Naive thymus-derived CD4-positive, alpha-beta T cell (primary cell): ENCODE results near the gene MYT1. TPM values are rescaled to one million over a fixed set of nuclear protein-coding genes. Genes with fewer than 3 reads are reported as not detected.

Experiments used
- ATAC-seq: fragments of 150-1000 bp; cut with Tn5 transposase; 2 replicates; pipeline ENCODE4 v1.10.0; 2021; ENCODE audit warnings: mild to moderate bottlenecking, moderate library complexity
- CTCF ChIA-PET: fragments of 350-600 bp; sonication (Branson Sonifier 250); formaldehyde crosslinking; loops from one replicate; lab custom pipeline; 2021; ENCODE audit warnings: antibody characterized with exemption; lab: Charles Lee
- POLR2A ChIA-PET: fragments of 350-600 bp; sonication (Branson Sonifier 250); formaldehyde crosslinking; loops from one replicate; lab custom pipeline; 2021; ENCODE audit warnings: antibody characterized with exemption, inconsistent platforms; lab: Charles Lee
- DNase-seq, 9 donors: peaks; one replicate each; pipeline versions ENCODE4 v3.0.0 to v3.0.0-alpha.2; 2020 to 2022; ENCODE audit warnings: mixed read lengths in 1 of 9
- H3K27ac ChIP-seq: one replicate; pipeline ENCODE4 v1.7.0; 2013; ENCODE audit warnings: mild to moderate bottlenecking, low read depth, low read length, moderate library complexity
- H3K27me3 ChIP-seq, 2 donors: one replicate each; pipeline ENCODE4 v1.7.0; 2013; ENCODE audit warnings: low read length in 2 of 2, mild to moderate bottlenecking in 2 of 2, moderate library complexity in 2 of 2; ENCODE audit not compliant: control insufficient read depth in 2 of 2, insufficient read depth in 2 of 2
- H3K36me3 ChIP-seq, 3 experiments: 1 replicate in 2 of 3; 2 replicates in 1 of 3; pipeline ENCODE4 v1.7.0; 2013; ENCODE audit warnings: low read length in 3 of 3, mild to moderate bottlenecking in 3 of 3, moderate library complexity in 1 of 3; ENCODE audit not compliant: insufficient read depth in 3 of 3, control insufficient read depth in 2 of 3
- H3K4me1 ChIP-seq, 2 donors: one replicate each; pipeline ENCODE4 v1.7.0; 2013; ENCODE audit warnings: low read length in 2 of 2, mild to moderate bottlenecking in 2 of 2, moderate library complexity in 1 of 2; ENCODE audit not compliant: control insufficient read depth in 2 of 2, insufficient read depth in 2 of 2
- H3K4me3 ChIP-seq: 2 replicates; pipeline ENCODE4 v1.7.0; 2013; ENCODE audit warnings: mild to moderate bottlenecking, low read length
- H3K9me3 ChIP-seq, 3 experiments: 1 replicate in 2 of 3; 2 replicates in 1 of 3; pipeline ENCODE4 v1.7.0; 2013; ENCODE audit warnings: low read length in 3 of 3; ENCODE audit not compliant: control insufficient read depth in 2 of 3
- H3K27ac Mint-ChIP-seq, 9 donors: one replicate each; pipeline ENCODE4 v1.8.0; 2020 to 2022; ENCODE audit warnings: mixed read lengths in 9 of 9, mild to moderate bottlenecking in 8 of 9, moderate library complexity in 5 of 9, inconsistent platforms in 2 of 9
- H3K27me3 Mint-ChIP-seq, 5 donors: one replicate each; pipeline ENCODE4 v1.8.0; 2021 to 2022; ENCODE audit warnings: mixed read lengths in 5 of 5, mild to moderate bottlenecking in 1 of 5
- H3K36me3 Mint-ChIP-seq, 5 donors: one replicate each; pipeline ENCODE4 v1.8.0; 2020 to 2022; ENCODE audit warnings: mixed read lengths in 5 of 5, mild to moderate bottlenecking in 3 of 5, inconsistent platforms in 1 of 5
- H3K4me1 Mint-ChIP-seq, 7 donors: one replicate each; pipeline ENCODE4 v1.8.0; 2020 to 2022; ENCODE audit warnings: mixed read lengths in 7 of 7, mild to moderate bottlenecking in 3 of 7, inconsistent platforms in 1 of 7
- H3K4me3 Mint-ChIP-seq, 10 donors: one replicate each; pipeline ENCODE4 v1.8.0; 2020 to 2022; ENCODE audit warnings: mild to moderate bottlenecking in 10 of 10, mixed read lengths in 10 of 10, moderate library complexity in 6 of 10, inconsistent platforms in 2 of 10
- H3K9me3 Mint-ChIP-seq, 11 donors: one replicate each; pipeline ENCODE4 v1.8.0; 2020 to 2022; ENCODE audit warnings: mixed read lengths in 11 of 11, mild to moderate bottlenecking in 4 of 11, inconsistent platforms in 1 of 11, moderate library complexity in 1 of 11
- intact Hi-C, 2 donors: fragments of 100-400 bp; cut with micrococcal nuclease; formaldehyde crosslinking; loops; one replicate each; pipeline ENCODE4 v1.15.1; 2023
- polyA plus RNA-seq, 2 donors: library from polyadenylated mRNA; unstranded; fragments of 300-500 nt; fragmentation: Illumina TruSeq; gene quantifications; one replicate each; pipeline ENCODE4 v1.2.3, GENCODE V29; 2021
- total RNA-seq, 6 experiments: library from RNA in 5 of 6; stranded (reverse) in 5 of 6; gene quantifications; 1 replicate in 5 of 6; 2 replicates in 1 of 6; pipeline ENCODE4 v1.2.3 and lab custom pipeline; 2021 to 2026

The MYT1 gene
- total and polyA plus RNA-seq, 7 experiments from 2014 or later: not detected

- POLR2A ChIA-PET: no interaction called here
- ATAC-seq (no peak), DNase-seq (no peak)
- intact Hi-C loops: no loop called here
- Histone ChIP-seq H3K4me3 (no peak overlapping the region), H3K27ac (no peak overlapping the region), H3K4me1 (no peaks in the 10 kb centered on the region), H3K9me3 (no peaks in the 10 kb centered on the region), H3K36me3 (no peaks in the 10 kb centered on the region), H3K27me3 (no peaks in the 10 kb centered on the region)
- Mint-ChIP-seq H3K36me3 (no peaks in the 10 kb centered on the region), H3K27me3 (no peaks in the 10 kb centered on the region), H3K9me3 (no peaks in the 10 kb centered on the region), H3K4me3 (no peak overlapping the region), H3K4me1 (peaks cover 2 to 18% (median 10%) of the 10 kb centered on the region in 7 donors), H3K27ac (no peak overlapping the region)
- CTCF ChIA-PET: no interaction called here
Measured at GRCh38 chr20:64216036-64216435, 51.8 kb downstream of the MYT1 start.

GRCh38 chr20:64216910-64217309 lies 52.7 kb downstream of the MYT1 start:
- DNase-seq (no peak), ATAC-seq (no peak)
- Mint-ChIP-seq H3K4me3 (no peak overlapping the region), H3K9me3 (no peaks in the 10 kb centered on the region), H3K27me3 (no peaks in the 10 kb centered on the region), H3K36me3 (no peaks in the 10 kb centered on the region), H3K27ac (no peak overlapping the region), H3K4me1 (peaks cover 2 to 18% (median 10%) of the 10 kb centered on the region in 7 donors)
- POLR2A ChIA-PET: no interaction called here
- Histone ChIP-seq H3K27me3 (no peaks in the 10 kb centered on the region), H3K4me3 (no peak overlapping the region), H3K9me3 (no peaks in the 10 kb centered on the region), H3K36me3 (no peaks in the 10 kb centered on the region), H3K4me1 (no peaks in the 10 kb centered on the region), H3K27ac (no peak overlapping the region)
- intact Hi-C loops: no loop called here
- CTCF ChIA-PET: no interaction called here

GRCh38 chr20:64217539-64218221 lies 53.4 kb downstream of the MYT1 start:
- Mint-ChIP-seq H3K27ac (no peak overlapping the region), H3K27me3 (no peaks in the 10 kb centered on the region), H3K36me3 (no peaks in the 10 kb centered on the region), H3K4me1 (peaks cover 2 to 18% (median 10%) of the 10 kb centered on the region in 7 donors), H3K9me3 (no peaks in the 10 kb centered on the region), H3K4me3 (no peak overlapping the region)
- CTCF ChIA-PET: no interaction called here
- DNase-seq: no peak
- Histone ChIP-seq H3K4me1 (no peaks in the 10 kb centered on the region), H3K27ac (no peak overlapping the region), H3K9me3 (no peaks in the 10 kb centered on the region), H3K27me3 (no peaks in the 10 kb centered on the region), H3K4me3 (no peak overlapping the region), H3K36me3 (no peaks in the 10 kb centered on the region)
- POLR2A ChIA-PET: no interaction called here
- intact Hi-C loops: no loop called here
- no peak for ATAC-seq

- DNase-seq: no peak
- Mint-ChIP-seq H3K27ac (no peak overlapping the region), H3K27me3 (no peaks in the 10 kb centered on the region), H3K9me3 (no peaks in the 10 kb centered on the region), H3K4me1 (peaks cover 2 to 17% (median 10%) of the 10 kb centered on the region in 7 donors), H3K4me3 (no peak overlapping the region), H3K36me3 (no peaks in the 10 kb centered on the region)
- Histone ChIP-seq H3K27me3 (no peaks in the 10 kb centered on the region), H3K4me1 (no peaks in the 10 kb centered on the region), H3K36me3 (no peaks in the 10 kb centered on the region), H3K27ac (no peak overlapping the region), H3K9me3 (no peaks in the 10 kb centered on the region), H3K4me3 (no peak overlapping the region)
- CTCF ChIA-PET: no interaction called here
- no peak for ATAC-seq
- POLR2A ChIA-PET: no interaction called here
- intact Hi-C loops: no loop called here
Measured at GRCh38 chr20:64219202-64219601, 55.0 kb downstream of the MYT1 start.

GRCh38 chr20:64219730-64220129 lies 55.5 kb downstream of the MYT1 start:
- POLR2A ChIA-PET: no interaction called here
- no peak for DNase-seq
- intact Hi-C loops: no loop called here

GRCh38 chr20:64220420-64220819 lies 56.2 kb downstream of the MYT1 start:
- no peaks in the 10 kb centered on the region for H3K4me1 ChIP-seq
- ChIA-PET POLR2A (no interaction called here), CTCF (no interaction called here)
- H3K36me3 ChIP-seq: no peaks in the 10 kb centered on the region
- DNase-seq (no peak), ATAC-seq (no peak)
- H3K27ac ChIP-seq: no peak overlapping the region
- H3K4me3 ChIP-seq: no peak overlapping the region
- no peaks in the 10 kb centered on the region for H3K27me3 ChIP-seq
- intact Hi-C loops: no loop called here
- Mint-ChIP-seq H3K4me3 (no peak overlapping the region), H3K36me3 (no peaks in the 10 kb centered on the region), H3K9me3 (no peaks in the 10 kb centered on the region), H3K27ac (no peak overlapping the region), H3K27me3 (no peaks in the 10 kb centered on the region), H3K4me1 (peaks cover 0 to 7% (median 0%) of the 10 kb centered on the region in 7 donors)
- H3K9me3 ChIP-seq: no peaks in the 10 kb centered on the region

More at GRCh38 chr20:64219730-64220129, 55.5 kb downstream of the MYT1 start:
- no peak overlapping the region for H3K4me3 Mint-ChIP-seq
- no peak overlapping the region for H3K27ac Mint-ChIP-seq
- H3K4me1 Mint-ChIP-seq: peaks cover 4 to 12% (median 5%) of the 10 kb centered on the region in 7 donors
- CTCF ChIA-PET: no interaction called here
- no peaks in the 10 kb centered on the region for H3K36me3 ChIP-seq
- no peaks in the 10 kb centered on the region for H3K9me3 Mint-ChIP-seq
- no peak overlapping the region for H3K4me3 ChIP-seq
- no peaks in the 10 kb centered on the region for H3K36me3 Mint-ChIP-seq
- H3K27me3 ChIP-seq: no peaks in the 10 kb centered on the region
- no peak for ATAC-seq
- no peak overlapping the region for H3K27ac ChIP-seq
- no peaks in the 10 kb centered on the region for H3K4me1 ChIP-seq
- no peaks in the 10 kb centered on the region for H3K27me3 Mint-ChIP-seq
- no peaks in the 10 kb centered on the region for H3K9me3 ChIP-seq

GRCh38 chr20:64220891-64221527 lies 56.8 kb downstream of the MYT1 start:
- Histone ChIP-seq H3K9me3 (no peaks in the 10 kb centered on the region), H3K27me3 (no peaks in the 10 kb centered on the region), H3K4me3 (no peak overlapping the region), H3K27ac (no peak overlapping the region), H3K36me3 (no peaks in the 10 kb centered on the region), H3K4me1 (no peaks in the 10 kb centered on the region)
- intact Hi-C loops: no loop called here
- no peak overlapping the region for H3K27ac Mint-ChIP-seq
- no peaks in the 10 kb centered on the region for H3K36me3 Mint-ChIP-seq
- POLR2A ChIA-PET: no interaction called here
- CTCF ChIA-PET: no interaction called here
- H3K9me3 Mint-ChIP-seq: no peaks in the 10 kb centered on the region
- ATAC-seq (no peak), DNase-seq (no peak)
- H3K27me3 Mint-ChIP-seq: no peaks in the 10 kb centered on the region
- peaks cover 0 to 5% (median under 1%) of the 10 kb centered on the region in 7 donors for H3K4me1 Mint-ChIP-seq
- H3K4me3 Mint-ChIP-seq: no peak overlapping the region
